ENCODE data around the gene IKBKG.
"Not testable (repeated sequence)": the region's sequence is repeated elsewhere in the genome, so short reads cannot be mapped to it uniquely, and the experiment has no call there.

The IKBKG gene

DNA sequence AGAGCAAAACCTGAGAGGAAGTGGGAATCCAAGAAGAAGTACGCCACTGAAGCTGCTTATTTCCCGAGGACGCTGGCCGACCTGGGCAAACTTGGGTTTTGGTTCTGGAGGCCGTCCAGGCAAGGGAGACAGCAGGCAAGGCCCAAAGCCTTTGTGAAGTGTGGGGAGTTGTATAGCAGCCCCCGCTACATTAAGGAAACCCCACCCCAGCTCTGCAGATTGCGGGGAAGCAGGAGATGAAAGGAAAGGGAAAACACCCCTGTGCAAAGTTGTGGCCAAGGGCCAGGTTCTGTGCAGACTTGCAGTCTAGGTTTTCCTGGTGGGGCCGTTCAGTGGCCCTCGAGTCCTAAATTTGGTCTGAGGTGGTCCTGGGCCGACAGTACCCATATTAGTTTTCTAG is 25.6 kb downstream of the IKBKG start:
- not testable (repeated sequence) for ATAC-seq, H3K27ac Mint-ChIP-seq, H3K4me1 Mint-ChIP-seq, H3K9me3 Mint-ChIP-seq, H3K27me3 Mint-ChIP-seq, H3K36me3 Mint-ChIP-seq, H3K4me3 Mint-ChIP-seq

DNA sequence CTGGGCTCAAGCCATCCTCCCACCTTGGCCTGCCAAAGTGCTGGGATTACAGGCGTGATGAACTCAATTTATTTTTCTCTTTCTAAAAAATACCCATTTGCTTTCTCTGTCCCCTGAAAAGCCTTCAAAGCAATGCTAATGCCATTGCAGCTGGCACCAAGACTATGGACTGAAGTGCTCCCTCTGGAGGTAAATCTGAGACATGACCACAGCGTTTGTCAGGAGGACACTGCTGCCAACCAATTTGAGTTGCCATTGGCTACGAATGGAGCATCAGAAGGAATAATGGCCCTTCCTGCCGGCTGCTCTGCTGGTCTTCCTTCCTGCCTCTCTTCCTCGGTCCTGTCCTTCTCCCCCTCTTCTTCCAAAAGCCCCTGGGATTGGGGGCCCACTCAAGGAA is 27.7 kb downstream of the IKBKG start:
- H3K36me3 Mint-ChIP-seq, H3K9me3 Mint-ChIP-seq, H3K27ac Mint-ChIP-seq, H3K27me3 Mint-ChIP-seq, H3K4me1 Mint-ChIP-seq, H3K4me3 Mint-ChIP-seq, ATAC-seq: not testable (repeated sequence)

DNA sequence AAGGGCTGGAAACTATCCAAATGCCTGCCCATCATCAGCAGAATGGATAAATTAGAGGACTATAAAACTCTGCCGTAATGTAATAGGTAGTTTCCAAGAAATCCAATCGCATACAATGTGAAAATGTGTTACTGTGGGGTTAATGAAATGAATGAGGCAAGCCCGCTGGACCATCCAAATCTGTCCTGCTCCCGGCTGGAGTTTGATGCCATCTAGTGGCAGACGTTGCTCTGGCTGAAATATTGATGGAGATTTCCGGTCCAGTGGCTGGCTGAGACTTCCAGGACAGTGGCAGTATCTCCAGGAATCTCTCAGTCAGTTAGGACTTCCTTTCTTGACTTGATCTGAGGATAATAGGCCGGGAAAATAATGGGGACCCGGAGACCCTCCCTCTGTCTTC is 35.6 kb downstream of the IKBKG start:
- H3K9me3 Mint-ChIP-seq, H3K36me3 Mint-ChIP-seq, H3K4me1 Mint-ChIP-seq, ATAC-seq, H3K27me3 Mint-ChIP-seq, H3K27ac Mint-ChIP-seq, H3K4me3 Mint-ChIP-seq: not testable (repeated sequence)

DNA sequence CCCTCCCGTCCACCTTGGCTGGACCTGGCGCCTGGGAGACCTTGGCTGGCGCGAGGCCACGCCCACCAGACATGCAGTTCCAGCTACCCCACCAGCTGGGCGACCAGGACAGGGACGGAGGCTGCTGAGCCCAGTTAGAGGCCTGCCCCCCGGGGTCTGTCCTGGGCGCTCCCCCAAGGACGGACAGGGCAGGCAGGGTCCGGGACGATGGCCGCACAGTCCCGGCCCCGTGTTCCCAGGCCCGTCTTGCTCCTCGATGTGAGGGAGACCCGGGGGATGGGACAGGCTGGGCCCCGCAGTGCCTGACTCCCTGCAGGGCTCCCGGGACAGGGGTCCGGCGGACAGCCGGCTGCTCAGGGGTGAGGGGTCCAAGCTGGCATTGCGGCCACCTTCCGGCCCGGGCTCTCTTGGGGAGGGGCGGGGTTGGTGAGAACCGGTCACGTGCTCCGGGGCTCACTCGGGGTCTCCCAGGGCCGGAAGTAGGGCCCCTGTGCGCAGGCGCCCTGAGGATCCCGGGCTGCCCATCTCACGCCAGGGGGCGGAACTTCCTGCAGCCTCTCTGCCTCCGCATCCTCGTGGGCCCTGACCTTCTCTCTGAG is 37.3 kb downstream of the IKBKG start, which contains the start of gene CTAG1A:
TSS of gene CTAG1A (plus strand) at position 549 of the 599 bp plus-strand sequence. CDS start 74 bp downstream, outside the sequence.
- H3K4me1 Mint-ChIP-seq: not testable (repeated sequence)

DNA sequence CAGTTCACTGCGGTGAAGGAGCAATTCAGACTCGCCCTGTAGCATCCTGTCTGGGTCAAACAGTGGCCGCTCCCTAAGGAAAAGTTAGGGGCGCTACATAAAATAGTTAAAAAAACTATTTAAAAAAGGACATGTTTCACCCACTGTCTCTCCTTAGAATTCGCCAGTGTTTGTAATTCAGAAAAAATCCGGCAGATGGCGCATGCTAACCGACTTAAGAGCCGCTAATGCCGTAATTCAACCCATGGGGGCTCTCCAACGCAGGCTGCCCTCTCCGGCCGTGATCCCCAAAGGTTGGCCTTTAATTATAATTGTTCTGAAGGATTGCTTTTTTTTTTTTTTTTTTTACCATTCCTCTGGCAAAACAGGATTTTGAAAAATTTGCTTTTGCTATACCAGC is 43.0 kb downstream of the IKBKG start:
- not testable (repeated sequence) for H3K36me3 Mint-ChIP-seq, H3K4me3 Mint-ChIP-seq, ATAC-seq, H3K4me1 Mint-ChIP-seq, H3K9me3 Mint-ChIP-seq, H3K27ac Mint-ChIP-seq
- H3K27me3 Mint-ChIP-seq: peaks cover 21% of the 10 kb centered on the region

More for the DNA sequence above, 37.3 kb downstream of the IKBKG start, which contains the start of gene CTAG1A:
- ATAC-seq, H3K27ac Mint-ChIP-seq, H3K9me3 Mint-ChIP-seq, H3K27me3 Mint-ChIP-seq, H3K4me3 Mint-ChIP-seq, H3K36me3 Mint-ChIP-seq: not testable (repeated sequence)

DNA sequence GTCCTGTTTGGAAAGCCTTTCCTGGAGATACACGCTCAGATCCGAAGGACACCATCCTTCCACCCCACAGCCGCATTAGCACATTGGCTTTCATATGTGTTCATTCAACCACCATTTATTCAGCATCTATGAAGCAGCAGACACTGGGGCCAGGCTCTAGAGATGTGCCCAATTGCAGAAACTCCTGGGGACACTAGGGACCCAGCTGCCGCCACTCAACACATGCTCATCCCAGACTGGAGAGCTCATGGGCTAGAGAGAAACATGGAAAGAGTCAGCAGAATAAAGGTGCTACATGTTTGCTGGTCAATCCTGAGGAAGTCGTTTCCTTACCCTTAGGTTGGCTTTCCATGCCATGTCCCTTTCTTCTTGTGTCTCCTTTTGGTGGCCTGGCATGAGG is 45.1 kb downstream of the IKBKG start:
- Mint-ChIP-seq H3K27ac (no peak overlapping the region), H3K4me3 (no peak overlapping the region), H3K36me3 (no peaks in the 10 kb centered on the region), H3K4me1 (no peaks in the 10 kb centered on the region), H3K9me3 (peaks cover 6% of the 10 kb centered on the region), H3K27me3 (peaks cover 33% of the 10 kb centered on the region)
- ATAC-seq: no peak

DNA sequence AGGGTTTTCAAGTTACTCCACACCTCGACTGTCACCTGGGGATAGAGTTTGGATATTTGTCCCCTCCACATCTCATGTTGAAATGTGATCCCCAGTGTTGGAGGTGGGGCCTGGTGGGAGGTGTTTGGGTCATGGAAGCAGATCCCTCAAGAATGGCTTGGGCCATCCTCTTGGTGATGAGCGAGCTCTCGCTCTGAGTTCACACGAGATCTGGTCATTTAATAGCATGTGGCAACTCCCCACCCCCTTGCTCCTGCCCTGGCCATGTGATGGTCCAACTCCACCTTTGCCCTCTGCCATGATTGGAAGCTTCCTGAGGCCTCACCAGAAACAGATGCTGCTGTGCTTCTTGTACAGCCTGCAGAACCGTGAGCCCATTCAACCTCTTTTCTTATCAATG is 45.8 kb downstream of the IKBKG start:
- H3K9me3 Mint-ChIP-seq: peaks cover 6% of the 10 kb centered on the region
- H3K4me3 Mint-ChIP-seq: no peak overlapping the region
- H3K36me3 Mint-ChIP-seq: no peaks in the 10 kb centered on the region
- ATAC-seq: no peak
- no peak overlapping the region for H3K27ac Mint-ChIP-seq
- no peaks in the 10 kb centered on the region for H3K4me1 Mint-ChIP-seq
- H3K27me3 Mint-ChIP-seq: peaks cover 40% of the 10 kb centered on the region

DNA sequence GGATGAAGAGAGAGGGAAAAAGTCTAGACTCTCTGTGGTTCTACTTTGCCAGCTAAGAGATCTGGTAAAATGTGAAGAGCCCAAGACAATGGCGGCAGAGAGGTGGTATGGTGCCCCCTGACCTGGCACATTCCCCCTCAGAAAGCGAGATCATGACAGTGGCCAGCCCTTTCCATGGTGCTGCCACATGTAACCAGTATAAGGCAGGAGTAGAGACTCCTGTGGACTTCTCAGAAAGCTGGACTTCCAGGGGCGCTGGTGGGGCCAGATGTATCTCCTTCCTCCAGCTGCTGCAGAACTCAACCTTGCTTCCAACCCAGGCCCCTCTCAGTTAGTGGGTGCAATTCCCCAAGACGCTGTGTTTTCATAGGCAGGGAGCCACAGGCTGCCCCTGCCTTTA is 47.1 kb downstream of the IKBKG start:
- Mint-ChIP-seq H3K27ac (no peak overlapping the region), H3K9me3 (peaks cover 6% of the 10 kb centered on the region), H3K4me3 (no peak overlapping the region), H3K4me1 (no peaks in the 10 kb centered on the region), H3K27me3 (peaks cover 42% of the 10 kb centered on the region), H3K36me3 (no peaks in the 10 kb centered on the region)
- no peak for ATAC-seq

DNA sequence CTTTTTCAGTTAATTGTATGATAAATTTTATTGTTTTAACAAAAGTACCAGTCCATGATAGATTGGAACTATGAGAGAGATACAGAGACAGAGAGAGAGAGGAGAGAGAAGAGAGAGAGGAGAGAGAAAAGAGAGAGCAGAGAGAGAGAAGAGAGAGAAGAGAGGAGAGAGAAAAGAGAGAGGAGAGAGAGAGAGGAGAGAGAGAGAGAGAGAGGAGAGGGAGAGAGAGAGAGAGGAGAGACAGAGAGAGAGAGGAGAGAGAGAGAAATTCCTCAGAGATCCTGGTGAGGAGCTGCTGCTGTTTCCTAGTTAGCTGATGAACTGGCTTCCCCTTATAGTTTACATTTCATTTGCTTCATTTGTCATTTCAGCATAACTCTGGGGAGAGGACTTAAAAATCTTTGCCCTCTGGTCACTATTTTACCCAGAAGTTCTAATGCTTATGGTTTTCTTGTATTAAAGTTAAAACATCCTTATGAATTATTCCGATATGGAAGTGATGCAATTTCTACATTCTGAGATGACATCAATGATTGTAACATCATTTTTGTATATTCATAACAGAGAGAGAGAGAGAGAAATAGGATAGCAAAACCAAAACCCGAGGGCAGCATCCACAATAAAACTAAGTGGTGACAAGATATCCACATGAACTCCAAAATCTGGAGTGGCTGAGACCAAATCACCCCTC is 48.3 kb downstream of the IKBKG start:
- no peak overlapping the region for H3K27ac Mint-ChIP-seq
- H3K27me3 Mint-ChIP-seq: peaks cover 54% of the 10 kb centered on the region
- no peaks in the 10 kb centered on the region for H3K36me3 Mint-ChIP-seq
- H3K9me3 Mint-ChIP-seq: peaks cover 6% of the 10 kb centered on the region
- no peaks in the 10 kb centered on the region for H3K4me1 Mint-ChIP-seq
- H3K4me3 Mint-ChIP-seq: no peak overlapping the region
- ATAC-seq: no peak

DNA sequence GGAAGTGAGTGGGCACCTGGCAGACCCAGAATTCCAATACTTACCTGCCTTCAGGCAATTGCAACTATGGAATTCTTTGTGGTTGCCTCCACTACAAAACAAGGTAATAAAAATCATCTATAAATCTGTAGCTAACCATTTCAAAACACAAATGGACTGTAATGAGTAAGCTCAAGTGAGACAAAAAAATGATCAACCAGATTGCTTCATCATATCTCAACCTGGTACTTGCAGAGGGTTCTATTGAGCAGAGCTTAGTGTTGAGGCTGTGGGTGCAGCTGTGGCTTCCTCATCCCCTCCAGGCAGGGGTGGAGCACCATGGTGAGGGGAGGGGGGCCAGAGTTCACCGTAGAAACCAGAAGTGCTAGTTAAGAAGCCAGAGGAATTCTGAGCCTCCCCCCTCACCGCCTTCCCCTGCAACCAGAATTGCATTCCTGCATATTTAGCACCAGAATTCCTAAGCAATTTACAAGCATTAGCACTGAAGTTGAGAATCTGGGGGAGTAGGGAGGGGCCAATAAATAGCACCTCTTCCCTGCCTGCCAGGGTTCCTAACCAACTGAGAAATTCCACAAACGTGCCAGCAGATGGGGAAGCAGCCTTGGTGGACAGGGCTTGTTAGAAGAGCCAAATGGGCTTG is 49.0 kb downstream of the IKBKG start:
- Mint-ChIP-seq H3K27ac (no peak overlapping the region), H3K4me3 (no peak overlapping the region), H3K9me3 (peaks cover 6% of the 10 kb centered on the region), H3K4me1 (no peaks in the 10 kb centered on the region), H3K27me3 (peaks cover 54% of the 10 kb centered on the region), H3K36me3 (no peaks in the 10 kb centered on the region)
- ATAC-seq: no peak

DNA sequence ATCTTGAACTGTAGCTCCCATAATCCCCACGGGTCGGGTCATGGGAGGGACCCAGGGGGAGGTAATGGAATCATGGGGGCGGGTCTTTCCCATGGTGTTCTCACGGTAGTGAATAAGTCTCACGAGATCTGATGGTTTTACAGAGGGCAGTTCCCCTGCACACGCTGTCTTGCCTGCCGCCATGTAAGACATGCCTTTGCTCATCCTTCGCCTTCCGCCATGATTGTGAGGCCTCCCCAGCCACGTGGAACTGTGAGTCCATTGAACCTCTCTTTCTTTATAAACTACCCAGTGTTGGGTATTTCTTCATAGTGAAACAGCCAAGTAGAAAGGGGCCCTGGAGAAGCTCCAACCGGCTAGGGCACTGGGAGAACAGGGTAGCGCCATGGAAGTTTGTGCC is 49.8 kb downstream of the IKBKG start:
- no peaks in the 10 kb centered on the region for H3K36me3 Mint-ChIP-seq
- H3K9me3 Mint-ChIP-seq: peaks cover 5% of the 10 kb centered on the region
- no peak overlapping the region for H3K27ac Mint-ChIP-seq
- ATAC-seq: no peak
- H3K27me3 Mint-ChIP-seq: peaks cover 51% of the 10 kb centered on the region
- H3K4me1 Mint-ChIP-seq: no peaks in the 10 kb centered on the region
- no peak overlapping the region for H3K4me3 Mint-ChIP-seq

DNA sequence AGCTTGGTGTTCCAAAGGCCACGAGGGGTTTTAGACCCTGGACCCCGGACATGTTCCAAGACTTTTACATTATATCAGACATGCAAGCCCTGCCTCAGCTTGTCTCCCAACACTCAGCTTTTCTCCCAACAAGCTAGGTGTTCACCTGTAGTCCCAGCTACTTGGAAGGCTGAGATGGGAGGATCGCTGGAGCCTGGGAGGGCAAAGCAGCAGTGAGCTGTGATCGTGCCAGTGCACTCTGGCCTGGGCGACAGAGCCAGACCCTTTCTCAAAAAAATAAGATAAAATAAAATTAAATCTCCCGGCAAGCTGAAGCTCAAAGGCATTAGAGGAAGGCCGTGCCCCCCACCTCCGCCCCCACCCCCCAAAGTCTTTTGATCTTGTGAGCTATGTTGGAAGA is 51.2 kb downstream of the IKBKG start:
- no peak for ATAC-seq

DNA sequence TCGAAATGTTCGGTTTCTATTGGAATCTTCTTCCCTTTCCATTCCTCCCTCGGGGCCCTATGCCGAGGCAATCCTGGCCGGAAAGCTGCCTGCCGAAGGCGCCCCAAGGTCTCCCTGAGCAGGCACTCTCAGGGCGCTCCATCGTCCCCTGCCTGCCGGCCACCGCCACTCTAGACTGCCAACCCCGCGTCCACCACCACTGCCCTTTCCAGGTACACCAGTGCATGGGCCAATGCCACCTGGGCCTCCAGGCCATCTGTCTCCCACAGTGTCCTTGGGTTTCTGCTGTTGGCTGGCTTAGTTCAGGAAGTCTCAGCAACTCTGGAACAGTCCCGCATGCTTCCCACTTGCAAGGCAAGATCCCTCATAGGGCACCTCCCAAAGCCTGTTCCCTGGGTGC is 52.1 kb downstream of the IKBKG start:
- no peak overlapping the region for H3K27ac Mint-ChIP-seq
- H3K27me3 Mint-ChIP-seq: peaks cover 41% of the 10 kb centered on the region
- no peaks in the 10 kb centered on the region for H3K4me1 Mint-ChIP-seq
- H3K4me3 Mint-ChIP-seq: no peak overlapping the region
- peaks cover 3% of the 10 kb centered on the region for H3K9me3 Mint-ChIP-seq
- no peaks in the 10 kb centered on the region for H3K36me3 Mint-ChIP-seq
- no peak for ATAC-seq

More for the DNA sequence above, 51.2 kb downstream of the IKBKG start:
- Mint-ChIP-seq H3K36me3 (no peaks in the 10 kb centered on the region), H3K27ac (no peak overlapping the region), H3K9me3 (peaks cover 3% of the 10 kb centered on the region), H3K4me3 (no peak overlapping the region), H3K4me1 (no peaks in the 10 kb centered on the region), H3K27me3 (peaks cover 45% of the 10 kb centered on the region)

DNA sequence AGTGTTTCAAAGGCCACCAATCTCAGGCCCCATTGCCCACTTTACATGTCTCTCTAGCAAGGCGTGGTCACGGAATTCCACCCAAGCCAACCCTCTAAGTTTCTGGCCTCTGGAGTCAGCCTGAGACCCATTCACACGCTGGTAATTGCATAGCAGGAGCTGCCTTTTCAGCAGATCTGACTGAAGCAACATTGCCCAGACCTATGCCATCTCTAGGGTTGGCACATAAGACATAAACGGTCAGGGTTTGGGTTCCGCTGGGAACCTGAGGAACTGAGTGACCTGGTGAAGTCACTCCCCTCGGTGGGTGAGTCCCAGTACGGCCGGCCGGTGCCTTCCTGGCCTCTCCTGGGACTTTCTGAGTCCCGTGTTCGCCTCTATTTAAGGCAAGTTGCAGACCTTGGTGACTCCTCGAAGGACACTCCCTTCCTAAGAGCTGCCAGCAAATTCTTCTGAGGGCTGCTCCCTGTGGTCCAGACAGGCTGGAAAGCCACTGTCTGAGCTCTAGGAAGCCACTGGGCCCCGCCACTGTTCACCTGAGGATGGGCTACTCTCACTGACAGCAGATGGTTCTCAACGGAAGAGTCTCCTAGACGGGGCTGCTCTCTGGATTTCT is 53.4 kb downstream of the IKBKG start:
- H3K4me3 Mint-ChIP-seq: no peak overlapping the region
- no peaks in the 10 kb centered on the region for H3K36me3 Mint-ChIP-seq
- H3K4me1 Mint-ChIP-seq: no peaks in the 10 kb centered on the region
- no peak overlapping the region for H3K27ac Mint-ChIP-seq
- no peak for ATAC-seq
- H3K9me3 Mint-ChIP-seq: peaks cover 3% of the 10 kb centered on the region
- H3K27me3 Mint-ChIP-seq: peaks cover 28% of the 10 kb centered on the region

DNA sequence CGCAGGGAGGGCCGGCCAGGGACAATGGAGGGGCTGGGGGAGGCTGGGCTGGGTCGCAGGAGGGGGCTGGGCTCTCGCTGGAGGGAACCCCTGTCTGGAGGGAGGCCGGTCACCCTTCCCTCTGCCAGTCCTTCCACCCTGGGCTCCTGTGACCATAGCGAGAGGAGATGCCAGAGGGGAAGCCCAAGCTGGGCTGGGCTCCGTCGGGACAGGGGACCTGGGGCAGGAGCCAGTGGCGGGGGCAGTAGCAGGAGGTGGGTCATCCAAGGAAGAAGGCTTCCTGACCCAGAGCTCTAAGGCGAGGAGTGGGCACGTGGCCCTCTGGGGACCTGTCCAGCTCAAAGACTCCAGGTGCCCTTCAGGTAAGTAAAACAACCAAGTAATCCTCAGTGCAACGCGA is 54.8 kb downstream of the IKBKG start:
- ATAC-seq: no peak
- peaks cover 1% of the 10 kb centered on the region for H3K9me3 Mint-ChIP-seq
- H3K4me1 Mint-ChIP-seq: no peaks in the 10 kb centered on the region
- no peaks in the 10 kb centered on the region for H3K36me3 Mint-ChIP-seq
- H3K4me3 Mint-ChIP-seq: no peak overlapping the region
- H3K27me3 Mint-ChIP-seq: peaks cover 23% of the 10 kb centered on the region
- H3K27ac Mint-ChIP-seq: no peak overlapping the region

Data from stimulated activated memory B cell treated with anti-CD40 and anti-IgM and Interleukin-4, amounts not matched to agents 10 μg/mL and 1 μg/mL and 100 μg/mL, for 72 hours (primary cell).